Hematopoietic multipotent progenitor cell treated with erythropoietin and hydrocortisone succinate and interleukin-3 and kit ligand, for 6 days (in vitro differentiated cells): ENCODE measurements around the gene TSGA10IP.
"Not testable (repeated sequence)": the region's sequence is repeated elsewhere in the genome, so short reads cannot be mapped to it uniquely, and the experiment has no call there.

Source experiments
- DNase-seq: peaks from one replicate; pipeline ENCODE4 v3.0.0-alpha.2; 2015

The TSGA10IP gene

GRCh38 chr11:65947603-65948125, 2.4 kb downstream of the TSGA10IP start:
- DNase-seq: no peak

- not testable (repeated sequence) for DNase-seq
Observed at GRCh38 chr11:65950711-65951110, 5.4 kb downstream of the TSGA10IP start.

GRCh38 chr11:65951641-65952040, 6.4 kb downstream of the TSGA10IP start:
- DNase-seq: not testable (repeated sequence)

GRCh38 chr11:65952052-65952521, 6.8 kb downstream of the TSGA10IP start:
- DNase-seq: no peak

GRCh38 chr11:65953471-65953870, 8.2 kb downstream of the TSGA10IP start:
- no peak for DNase-seq

- DNase-seq: no peak
Observed at GRCh38 chr11:65954771-65955170, 9.5 kb downstream of the TSGA10IP start.

GRCh38 chr11:65958291-65958690, 13.0 kb downstream of the TSGA10IP start:
- DNase-seq: no peak

GRCh38 chr11:65958774-65959420, 13.6 kb downstream of the TSGA10IP start:
- DNase-seq: no peak

- peak; percentile 19 for DNase-seq
Observed at GRCh38 chr11:65960824-65961266, 15.6 kb downstream of the TSGA10IP start.

- DNase-seq: peak; percentile 100
Observed at GRCh38 chr11:65961267-65962140, 16.2 kb downstream of the TSGA10IP start, which contains the start of gene SART1. Gene SART1 (plus strand): TSS chr11:65961734. CDS start chr11:65961781, 47 bp downstream.

GRCh38 chr11:65962141-65962564, 16.9 kb downstream of the TSGA10IP start:
- no peak for DNase-seq

- DNase-seq: no peak
Observed at GRCh38 chr11:65964906-65965305, 19.6 kb downstream of the TSGA10IP start.

- no peak for DNase-seq
Observed at GRCh38 chr11:65965986-65966762, 20.9 kb downstream of the TSGA10IP start.

GRCh38 chr11:65967329-65967934, 22.2 kb downstream of the TSGA10IP start:
- no peak for DNase-seq

- peak; percentile 58 for DNase-seq
Observed at GRCh38 chr11:65968600-65969482, 23.6 kb downstream of the TSGA10IP start.

GRCh38 chr11:65972116-65972515, 26.8 kb downstream of the TSGA10IP start:
- no peak for DNase-seq

GRCh38 chr11:65973439-65974110, 28.3 kb downstream of the TSGA10IP start:
- DNase-seq: no peak

- no peak for DNase-seq
Observed at GRCh38 chr11:65975771-65976170, 30.5 kb downstream of the TSGA10IP start.

GRCh38 chr11:65976216-65977176, 31.2 kb downstream of the TSGA10IP start:
- DNase-seq: peak; percentile 29
